ENCODE results near the gene TMEM120A.

TMEM120A gene

GRCh38 chr7:75995052-75995471 lies 667 bp upstream of the TMEM120A start:
- TF ChIP-seq CTCF (IDR thresholded peaks at IDR 0.05; ENCODE audit: borderline replicate concordance, control extremely low read depth, extremely low read depth, insufficient read depth, missing control alignments) = no peak
- no peak for DNase-seq (ENCODE audit: low spot score)
- in situ Hi-C loops (cut with MboI; ENCODE audit: low sequenced_read_pairs, unreplicated experiment) = no loop called here

GRCh38 chr7:75993689-75994387 lies 557 bp downstream of the TMEM120A start:
- DNase-seq (ENCODE audit: low spot score) = peak; percentile 77
- no peak for TF ChIP-seq CTCF (IDR thresholded peaks at IDR 0.05; ENCODE audit: borderline replicate concordance, control extremely low read depth, extremely low read depth, insufficient read depth, missing control alignments)
- in situ Hi-C loops (cut with MboI; ENCODE audit: low sequenced_read_pairs, unreplicated experiment) = no loop called here

- no peak for TF ChIP-seq CTCF (IDR thresholded peaks at IDR 0.05; ENCODE audit: borderline replicate concordance, control extremely low read depth, extremely low read depth, insufficient read depth, missing control alignments)
- DNase-seq (ENCODE audit: low spot score) = no peak
- in situ Hi-C loops (cut with MboI; ENCODE audit: low sequenced_read_pairs, unreplicated experiment) = no loop called here
Observed at GRCh38 chr7:75992083-75992755, 2.2 kb downstream of the TMEM120A start.

GRCh38 chr7:75991531-75992082 lies 2.8 kb downstream of the TMEM120A start:
- TF ChIP-seq CTCF (IDR thresholded peaks at IDR 0.05; ENCODE audit: borderline replicate concordance, control extremely low read depth, extremely low read depth, insufficient read depth, missing control alignments) = no peak
- in situ Hi-C loops (cut with MboI; ENCODE audit: low sequenced_read_pairs, unreplicated experiment) = no loop called here
- no peak for DNase-seq (ENCODE audit: low spot score)

GRCh38 chr7:75989500-75990388 lies 4.7 kb downstream of the TMEM120A start:
- no peak for TF ChIP-seq CTCF (IDR thresholded peaks at IDR 0.05; ENCODE audit: borderline replicate concordance, control extremely low read depth, extremely low read depth, insufficient read depth, missing control alignments)
- no peak for DNase-seq (ENCODE audit: low spot score)
- in situ Hi-C loops (cut with MboI; ENCODE audit: low sequenced_read_pairs, unreplicated experiment) = no loop called here

Measured in GM13976 (cell line).